Stimulated activated CD4-positive, alpha-beta T cell treated with anti-CD3 and anti-CD28 coated beads, TNF-alpha, amount 100 ng/mL, for 48 hours (primary cell): ENCODE data around the gene BLTP3B.

Experiments used
- DNase-seq, 3 donors: peaks; one replicate each; pipeline ENCODE4 v3.0.0-alpha.2; 2020; ENCODE audit warnings: low read depth in 3 of 3

BLTP3B gene

GRCh38 chr12:100164153-100164704, 21.6 kb upstream of the BLTP3B start:
- no peak for DNase-seq

GRCh38 chr12:100163416-100164152, 20.9 kb upstream of the BLTP3B start:
- peak; percentile 44 to 57 (median 48) for DNase-seq

DNA sequence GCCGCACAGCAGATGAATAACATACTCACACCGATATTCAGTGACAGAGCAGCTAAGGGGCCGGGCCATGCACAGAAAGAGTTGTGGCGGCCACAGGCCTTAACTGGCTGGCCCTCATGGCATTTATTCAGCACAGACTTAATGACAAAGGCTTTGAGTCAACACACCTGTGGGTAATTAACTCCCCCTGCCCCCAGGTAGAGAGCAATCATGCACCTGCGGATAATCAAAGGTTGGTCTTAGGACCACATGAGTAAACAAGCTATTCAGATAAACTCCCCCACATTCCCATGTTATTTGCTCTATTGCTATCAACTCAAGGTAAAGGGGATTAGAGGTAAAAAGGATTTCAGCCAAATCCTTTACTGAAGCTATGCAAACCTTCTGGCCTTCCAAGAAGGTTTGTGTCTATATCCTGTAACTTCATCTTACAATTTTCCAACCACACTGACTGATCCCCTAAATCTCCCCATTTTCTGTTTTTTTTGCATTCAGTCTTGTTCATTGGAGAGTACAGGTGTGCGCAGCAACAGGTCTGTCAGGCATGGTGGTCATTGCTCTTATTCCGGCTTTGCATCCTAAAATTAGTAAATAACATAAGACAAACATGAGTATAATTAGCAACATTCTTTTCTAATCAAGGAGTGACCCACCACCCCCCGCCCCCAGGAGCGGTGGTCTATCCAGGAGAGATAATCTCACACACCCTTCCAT, 16.9 kb upstream of the BLTP3B start:
- no peak for DNase-seq

DNA sequence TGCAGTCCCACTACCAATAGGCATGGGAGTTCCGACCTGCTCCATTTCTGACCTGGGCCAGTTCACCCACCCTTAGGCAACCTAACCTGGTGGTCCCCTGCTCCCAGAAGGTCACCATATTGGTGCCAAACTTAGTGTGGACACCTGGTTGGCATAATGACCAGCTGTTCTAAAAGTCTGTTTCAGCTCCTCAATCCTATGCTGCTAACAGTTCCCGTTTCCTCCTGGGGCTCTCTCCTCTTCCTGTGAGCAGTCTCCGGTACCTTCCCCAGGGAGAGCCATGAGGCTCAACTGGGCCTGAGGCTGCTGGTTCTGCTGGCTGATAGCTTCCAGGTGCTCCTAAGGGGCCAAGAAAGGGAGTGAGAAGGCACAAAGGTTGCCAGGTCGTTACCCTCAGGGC, 15.9 kb upstream of the BLTP3B start:
- no peak for DNase-seq

DNA sequence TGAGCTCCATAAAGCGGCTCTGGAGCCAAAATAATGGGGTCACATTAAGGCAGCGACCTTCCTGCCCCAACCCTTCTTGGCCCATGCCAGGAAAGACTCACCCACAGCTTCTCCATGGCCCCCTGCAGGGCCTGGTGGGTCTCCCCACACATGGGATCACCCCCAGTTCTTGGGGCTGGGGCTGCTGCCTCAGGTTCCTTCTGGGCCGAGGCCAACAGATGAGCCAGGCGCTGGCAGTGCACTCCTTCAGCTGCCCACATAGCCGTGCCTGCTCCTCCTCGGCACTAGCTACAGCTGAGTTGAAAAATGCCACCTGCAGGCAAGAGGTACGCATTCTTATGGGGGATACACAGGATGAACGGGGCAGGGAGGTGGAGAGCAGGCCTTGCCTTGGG, 14.8 kb upstream of the BLTP3B start:
- no peak for DNase-seq

GRCh38 chr12:100156731-100157426, 14.2 kb upstream of the BLTP3B start:
- no peak for DNase-seq

GRCh38 chr12:100154474-100155247, 12.0 kb upstream of the BLTP3B start:
- DNase-seq = peak; percentile 49 to 64 (median 53)

DNA sequence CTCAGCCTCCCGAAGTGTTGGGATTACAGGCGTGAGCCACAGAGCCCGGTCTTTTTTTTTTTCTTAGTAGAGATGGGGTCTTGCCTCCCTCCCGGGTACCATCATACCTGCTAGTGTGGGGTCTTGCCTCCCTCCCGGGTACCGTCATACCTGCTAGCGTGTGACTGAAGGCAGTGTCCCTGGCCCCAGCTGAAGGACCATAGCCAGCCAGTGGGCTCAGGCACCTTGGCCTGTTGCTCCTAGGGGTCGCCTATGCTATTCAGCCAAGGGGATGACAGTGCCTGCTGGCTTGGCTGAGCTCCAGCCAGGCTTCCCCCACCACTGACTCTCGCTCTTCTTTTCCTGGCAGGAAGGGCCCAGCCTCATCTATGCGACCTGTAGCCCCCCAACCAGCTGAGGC, 10.5 kb upstream of the BLTP3B start:
- DNase-seq = no peak

GRCh38 chr12:100151769-100152168, 9.1 kb upstream of the BLTP3B start:
- no peak for DNase-seq

DNA sequence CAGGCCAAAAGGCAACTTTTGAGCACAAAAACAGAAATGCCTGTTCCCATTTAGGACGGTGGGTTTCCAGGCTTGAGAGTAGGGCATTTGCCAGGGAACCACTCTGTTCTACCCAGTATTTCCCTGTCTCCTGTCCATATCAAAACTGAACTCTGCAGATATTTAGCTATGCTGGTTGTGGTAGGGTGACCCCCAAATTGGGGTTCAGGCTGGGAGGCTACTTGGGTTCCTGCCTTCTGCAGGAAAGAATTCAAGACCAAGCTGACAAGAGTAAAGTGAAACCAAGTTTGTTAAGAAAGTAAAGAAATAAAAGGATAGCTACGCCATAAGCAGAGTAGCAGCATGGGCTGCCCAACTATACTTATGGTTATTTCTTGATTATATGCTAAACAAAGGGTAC, 3.6 kb upstream of the BLTP3B start:
- no peak for DNase-seq

GRCh38 chr12:100145643-100146042, 3.0 kb upstream of the BLTP3B start:
- DNase-seq = no peak

DNA sequence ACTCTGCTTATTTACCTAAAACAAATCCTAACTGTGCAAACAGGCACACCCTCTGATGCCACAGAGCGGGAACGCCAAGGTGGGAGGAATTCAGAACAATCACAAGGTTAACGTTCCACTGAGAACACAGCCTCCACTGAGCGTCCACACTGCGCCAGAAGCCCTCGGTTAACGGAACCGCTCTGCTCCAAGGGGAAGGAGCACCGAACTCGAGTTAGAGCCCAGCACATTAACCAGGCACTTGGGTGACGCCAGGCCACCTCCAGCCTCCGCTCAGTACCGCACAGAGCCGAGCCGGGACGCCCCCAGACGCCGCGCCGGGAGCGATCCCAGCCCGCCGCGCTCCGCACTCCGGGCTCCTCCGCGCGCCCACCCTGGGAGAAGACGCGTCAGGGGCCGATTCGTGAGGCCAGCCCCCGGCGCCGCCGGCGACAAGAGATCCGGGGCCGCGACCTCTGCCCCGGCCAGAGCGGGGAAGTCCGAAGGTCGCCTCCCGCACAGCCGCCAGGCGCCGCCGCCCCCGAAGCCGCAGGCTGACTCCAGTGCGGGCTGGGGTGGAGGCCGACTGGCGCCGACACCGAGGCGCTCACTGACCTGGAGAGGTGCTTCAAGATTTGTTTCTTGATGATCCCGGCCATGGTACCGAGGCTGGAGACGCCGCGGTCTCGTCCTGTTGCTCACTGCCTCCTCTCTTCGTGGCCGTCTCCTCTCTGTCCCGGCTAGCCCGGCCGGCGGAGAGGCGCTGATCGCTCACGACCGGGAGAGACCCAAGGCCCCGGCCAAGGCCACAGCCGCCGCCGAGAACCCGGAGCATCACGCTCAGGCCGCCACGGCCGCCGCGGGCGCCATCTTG, 450 bp downstream of the BLTP3B start:
- DNase-seq = peak in 2 of 3 donors; percentile 17 to 22

GRCh38 chr12:100141666-100141997, 1.0 kb downstream of the BLTP3B start:
- no peak for DNase-seq

DNA sequence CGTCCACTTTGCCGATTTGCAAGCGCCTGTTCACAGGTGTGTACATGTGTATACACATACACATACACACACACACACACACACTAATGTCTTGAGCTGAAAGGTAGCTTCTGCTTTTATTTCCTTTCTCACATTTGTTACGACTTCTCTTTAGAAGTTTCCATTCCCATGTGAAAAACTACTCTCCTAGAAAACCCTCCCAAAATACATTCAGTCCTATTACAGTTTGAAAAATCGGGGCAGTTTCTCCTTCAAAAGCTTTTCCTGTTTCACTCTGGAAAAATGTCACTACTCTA, 3.9 kb downstream of the BLTP3B start:
- DNase-seq = no peak

DNA sequence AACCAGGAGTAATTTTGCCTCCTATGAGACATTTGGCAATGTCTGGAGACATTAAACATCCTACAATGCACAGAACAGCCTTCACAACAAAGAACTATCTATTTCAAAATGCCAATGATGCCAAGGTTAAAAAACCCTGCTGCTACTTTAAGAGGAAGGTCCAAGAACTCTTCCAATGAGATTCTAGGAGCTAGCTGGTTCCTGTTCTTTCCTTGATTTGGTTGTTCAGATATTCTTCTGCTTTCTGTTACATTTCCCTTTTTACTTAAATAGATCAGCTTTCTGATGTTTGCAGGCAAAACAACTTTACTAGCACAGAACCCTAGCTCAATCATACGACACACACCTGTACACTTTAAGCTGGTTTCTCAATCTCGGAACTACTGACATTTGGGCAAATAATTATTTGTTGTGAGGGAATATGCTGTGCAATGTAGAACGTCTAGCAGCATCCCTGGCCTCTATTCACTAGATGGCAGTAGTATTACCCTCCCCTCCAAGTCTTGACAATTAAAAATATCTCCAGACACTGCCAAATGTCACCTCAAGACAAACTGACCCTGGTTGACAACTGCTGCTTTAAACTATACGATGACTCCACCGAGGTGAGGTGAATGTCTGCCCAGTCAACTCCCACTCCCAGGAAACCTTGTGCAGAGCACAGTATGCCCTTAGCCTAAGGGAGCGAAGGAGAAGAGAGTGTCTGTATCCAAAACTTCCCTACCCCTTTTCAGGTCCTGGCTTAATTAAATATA, 4.4 kb downstream of the BLTP3B start:
- no peak for DNase-seq

DNA sequence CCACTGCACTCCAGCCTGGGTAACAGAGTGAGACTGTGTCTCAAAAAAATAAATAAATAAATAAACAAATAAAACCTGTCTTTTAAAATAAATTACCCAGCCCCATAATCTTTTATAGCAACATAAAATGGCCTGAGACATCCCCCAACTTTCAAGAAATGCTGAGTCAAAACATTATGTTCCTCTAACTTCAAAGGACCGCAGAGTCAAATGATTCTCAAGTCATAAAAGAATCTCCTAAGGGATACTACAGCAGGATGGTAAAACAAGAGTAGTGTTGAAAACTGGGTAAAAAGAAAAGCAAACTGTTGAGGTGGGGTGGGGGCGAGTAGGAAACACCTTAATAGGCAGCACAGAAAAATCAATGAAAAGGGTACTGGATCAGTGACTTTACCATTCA, 9.5 kb downstream of the BLTP3B start:
- no peak for DNase-seq

DNA sequence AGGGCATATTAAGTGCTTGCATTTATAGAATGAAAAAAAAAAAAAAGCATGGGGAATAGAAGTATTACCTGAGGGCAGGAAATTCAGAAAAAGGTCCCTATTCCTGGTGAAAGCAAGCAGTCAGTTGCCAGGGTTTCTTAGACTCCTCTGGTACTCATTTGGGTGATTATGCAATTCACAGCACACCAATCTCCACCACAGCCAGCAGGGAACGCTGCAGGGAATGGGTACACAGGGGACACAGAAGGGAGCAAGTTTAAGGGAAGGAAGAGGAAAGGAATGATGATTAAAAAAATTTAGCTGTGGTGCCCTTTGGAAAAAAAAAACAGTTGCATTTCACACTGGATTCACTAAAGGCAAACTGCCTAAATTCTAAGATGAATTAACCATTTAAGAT, 14.2 kb downstream of the BLTP3B start:
- no peak for DNase-seq

- DNase-seq = no peak
Measured at GRCh38 chr12:100127766-100128511, 14.7 kb downstream of the BLTP3B start.

DNA sequence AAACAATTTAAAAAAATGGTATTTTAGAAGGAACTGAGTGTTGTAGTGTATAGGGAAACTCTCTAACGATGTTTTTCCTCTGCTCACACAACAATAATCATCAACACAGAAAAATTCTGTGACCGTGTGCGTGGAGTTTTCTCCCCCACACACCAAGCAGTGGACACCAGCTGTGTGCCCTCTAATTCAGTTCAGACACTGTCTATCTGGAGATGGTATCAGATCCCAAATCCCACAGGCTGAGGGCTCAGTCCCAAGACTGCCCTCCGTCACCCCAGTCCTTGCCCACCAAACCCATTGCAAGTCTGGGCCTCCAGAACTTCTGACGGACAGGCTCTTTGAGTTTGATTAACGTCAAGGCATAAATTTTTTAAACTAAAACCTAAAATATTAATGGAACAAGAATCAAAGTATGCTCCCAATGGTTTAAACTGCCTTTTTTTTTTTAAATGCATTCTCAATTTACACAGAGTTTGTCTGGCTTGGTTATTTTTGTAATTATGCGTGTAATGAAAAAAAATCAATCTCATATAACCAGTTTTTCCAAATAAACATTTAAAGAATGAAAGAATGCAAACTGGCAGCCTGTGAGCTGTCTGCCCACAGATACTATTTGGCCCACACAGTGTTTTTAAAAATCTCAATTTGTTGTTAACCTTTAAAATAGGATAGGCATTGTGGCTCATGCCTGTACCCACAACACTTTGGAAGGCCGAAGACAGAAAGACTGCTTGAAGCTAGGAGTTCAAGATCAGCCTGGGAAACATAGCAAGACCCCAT, 19.2 kb downstream of the BLTP3B start:
- no peak for DNase-seq
